HepG2 (cell line): Measurements from ENCODE around the gene DNPH1. TPM values are rescaled to one million over a fixed set of nuclear protein-coding genes. Genes with fewer than 3 reads are reported as not detected.
A peak's percentile ranks its signal among the peaks of the same experiment; 100 is the strongest.

Experiments
- AGO1 ChIP-seq: fragments of 200-400 bp; formaldehyde crosslinking; IDR thresholded peaks from 2 replicates; pipeline ENCODE4 v1.6.1; 2017; ENCODE audit warnings: mild to moderate bottlenecking, low read depth, low read length, moderate library complexity; ENCODE audit not compliant: poor library complexity, severe bottlenecking
- BCL3 ChIP-seq: sonication (generic); formaldehyde crosslinking; IDR thresholded peaks from 2 replicates; pipeline ENCODE4 v1.5.1; 2020; ENCODE audit warnings: mild to moderate bottlenecking, missing genetic modification reagents, moderate library complexity
- FOXK1 ChIP-seq: sonication (generic); formaldehyde crosslinking; IDR thresholded peaks from 2 replicates; pipeline ENCODE4 v1.4.0; 2020; ENCODE audit warnings: low read depth, missing genetic modification reagents, borderline replicate concordance
- GPN1 ChIP-seq: sonication (generic); formaldehyde crosslinking; IDR thresholded peaks from 2 replicates; pipeline ENCODE4 v1.5.1; 2020; ENCODE audit warnings: missing genetic modification reagents, borderline replicate concordance
- HNF1B ChIP-seq: sonication (generic); formaldehyde crosslinking; IDR thresholded peaks from 2 replicates; pipeline ENCODE4 v1.5.1; 2020; ENCODE audit warnings: mild to moderate bottlenecking, moderate library complexity, missing genetic modification reagents
- MAFF ChIP-seq: IDR thresholded peaks from 2 replicates; pipeline ENCODE4 v1.6.1; 2011; ENCODE audit warnings: low read depth, low read length, improper control_type of control experiment
- MAFG ChIP-seq: sonication (generic); formaldehyde crosslinking; IDR thresholded peaks from 2 replicates; pipeline ENCODE4 v1.5.1; 2020; ENCODE audit warnings: mild to moderate bottlenecking, missing genetic modification reagents
- NFE2L2 ChIP-seq: fragments of 150-350 bp; IDR thresholded peaks from 2 replicates; pipeline ENCODE4 v1.6.1; 2014; ENCODE audit warnings: low read length
- NR3C1 ChIP-seq: sonication (generic); formaldehyde crosslinking; IDR thresholded peaks from 2 replicates; pipeline ENCODE4 v1.4.0; 2020; ENCODE audit warnings: missing genetic modification reagents
- TARDBP ChIP-seq: sonication (generic); formaldehyde crosslinking; IDR thresholded peaks from 2 replicates; pipeline ENCODE4 v1.8.0; 2022; ENCODE audit warnings: mild to moderate bottlenecking, missing genetic modification reagents
- TFE3 ChIP-seq: IDR thresholded peaks from 2 replicates; pipeline ENCODE4 v1.6.1; 2016
- UBTF ChIP-seq: sonication (generic); formaldehyde crosslinking; IDR thresholded peaks from 2 replicates; pipeline ENCODE4 v1.4.0; 2020; ENCODE audit warnings: mild to moderate bottlenecking, missing genetic modification reagents
- YEATS4 ChIP-seq: sonication (generic); formaldehyde crosslinking; IDR thresholded peaks from 2 replicates; pipeline ENCODE4 v1.4.0; 2020; ENCODE audit warnings: missing genetic modification reagents, borderline replicate concordance
- ZNF234 ChIP-seq: sonication (generic); formaldehyde crosslinking; conservative IDR thresholded peaks from 2 replicates; pipeline ENCODE4 v1.5.1; 2020; ENCODE audit warnings: mild to moderate bottlenecking, missing genetic modification reagents
- ZNF292 ChIP-seq: sonication (generic); formaldehyde crosslinking; IDR thresholded peaks from 2 replicates; pipeline ENCODE4 v1.8.1; 2022; ENCODE audit warnings: mild to moderate bottlenecking, low read depth, missing genetic modification reagents, borderline replicate concordance
- ZNF460 ChIP-seq: sonication (generic); formaldehyde crosslinking; IDR thresholded peaks from 2 replicates; pipeline ENCODE4 v1.5.1; 2020; ENCODE audit warnings: missing genetic modification reagents, mild to moderate bottlenecking, borderline replicate concordance
- polyA plus RNA-seq, 8 experiments: library from polyadenylated mRNA; depleted of rRNA in 3 of 8; stranded (reverse) in 7 of 8; unstranded in 1 of 8; fragments of >200 nt; fragmentation: Illumina TruSeq in 4 of 8; extraction: Trizol in 4 of 8; gene quantifications; 2 replicates each; pipeline versions ENCODE4 v1.2.1 to v1.2.3, GENCODE V29; 2011 to 2016; ENCODE audit warnings: low read depth in 4 of 8, missing spikeins in 1 of 8, mixed read lengths in 1 of 8; ENCODE audit not compliant: insufficient read depth in 1 of 8
- total RNA-seq, 5 experiments: library from RNA; depleted of rRNA; stranded (reverse); fragments of >200 nt; fragmentation: Illumina TruSeq; extraction: Trizol; gene quantifications; 2 replicates each; pipeline ENCODE4 v1.2.3, GENCODE V29; 2016; ENCODE audit warnings: low read depth in 1 of 5

The DNPH1 gene
- total and polyA plus RNA-seq, 2 of the 13 experiments (the other 11 are each of a cell fraction or from before 2014, with no cell fraction given), result 56.5 to 75.1 TPM

GRCh38 chr6:43247114-43247999 is 18.1 kb upstream of the DNPH1 start (continued):
- TF ChIP-seq UBTF, result no peak; the same call in 1 of the 2 replicates
- TF ChIP-seq TARDBP, result peak; percentile 53; the same call in 1 of the 2 replicates
- TF ChIP-seq ZNF234, result no peak
- TF ChIP-seq YEATS4 (CRISPR knock-in tag), result no peak
- no peak for TF ChIP-seq MAFG (CRISPR knock-in tag)
- no peak for TF ChIP-seq MAFF
- 0 out of 2 replicates have a peak, but pooled peaks have one; percentile 65 for TF ChIP-seq BCL3 (CRISPR knock-in tag)
- no peak for TF ChIP-seq AGO1
- TF ChIP-seq FOXK1 (CRISPR knock-in tag), result 0 out of 2 replicates have a peak, but pooled peaks have one; percentile 16
- no peak for TF ChIP-seq ZNF292 (CRISPR knock-in tag)
- peak; percentile 74 for TF ChIP-seq HNF1B (CRISPR knock-in tag)
- TF ChIP-seq ZNF460, result no peak
- TF ChIP-seq NR3C1 (CRISPR knock-in tag), result no peak
- peak; percentile 9; the same call in 1 of the 2 replicates for TF ChIP-seq TFE3
- TF ChIP-seq NFE2L2, result no peak
- 0 out of 2 replicates have a peak, but pooled peaks have one; percentile 12 for TF ChIP-seq GPN1 (CRISPR knock-in tag)
